Panc1 (cell line): ENCODE measurements around the gene PDE1A. TPM values are rescaled to one million over a fixed set of nuclear protein-coding genes. Genes with fewer than 3 reads are reported as not detected.
"Not testable (repeated sequence)": the region's sequence is repeated elsewhere in the genome, so short reads cannot be mapped to it uniquely, and the experiment has no call there.

Source experiments
- ATAC-seq: fragments of 200-7000 bp; cut with Tn5 transposase; 2 replicates; pipeline ENCODE4 v1.9.1; 2020; ENCODE audit warnings: mild to moderate bottlenecking, moderate library complexity
- BruUV-seq: library from RNA; stranded (reverse); fragments of 400-500 nt; replicated peaks from 2 replicates; lab custom pipeline; 2021; lab: Mats Ljungman, UMichigan
- CTCF ChIA-PET: fragments of 300-600 bp; sonication (Branson Sonifier 250); formaldehyde crosslinking; loops from one replicate; lab custom pipeline; 2022; ENCODE audit warnings: antibody characterized with exemption; lab: Charles Lee
- POLR2A ChIA-PET: fragments of 300-600 bp; sonication (Branson Sonifier 250); formaldehyde crosslinking; loops from one replicate; lab custom pipeline; 2022; ENCODE audit warnings: antibody characterized with exemption; lab: Charles Lee
- DNase-seq: peaks from one replicate; pipeline ENCODE4 v3.0.0-alpha.2; 2010; ENCODE audit warnings: low read depth, low spot score
- H3K27ac ChIP-seq: 2 replicates; pipeline ENCODE4 v1.5.1; 2011; ENCODE audit warnings: mild to moderate bottlenecking, low read length, inconsistent platforms
- H3K27me3 ChIP-seq: fragments of 200-500 bp; sonication (Bioruptor generic); 2 replicates; pipeline ENCODE4 v1.6.0; 2014; ENCODE audit warnings: low read length, inconsistent platforms; ENCODE audit not compliant: control insufficient read depth, insufficient read depth
- H3K36me3 ChIP-seq: fragments of 200-500 bp; sonication (Bioruptor generic); 2 replicates; pipeline ENCODE4 v1.5.1; 2014; ENCODE audit warnings: inconsistent platforms, mild to moderate bottlenecking, low read length, moderate library complexity; ENCODE audit not compliant: control insufficient read depth, insufficient read depth
- H3K4me1 ChIP-seq: 2 replicates; pipeline ENCODE4 v1.5.1; 2011; ENCODE audit warnings: inconsistent platforms, mild to moderate bottlenecking, low read length, moderate library complexity; ENCODE audit not compliant: control insufficient read depth, insufficient read depth
- H3K4me3 ChIP-seq, 2 experiments: 2 replicates each; pipeline ENCODE4 v1.5.1; 2011 to 2012; ENCODE audit warnings: low read depth in 2 of 2, low read length in 2 of 2, mild to moderate bottlenecking in 2 of 2, inconsistent platforms in 1 of 2, moderate library complexity in 1 of 2
- H3K9me3 ChIP-seq: fragments of 200-500 bp; sonication (Bioruptor generic); 2 replicates; pipeline ENCODE4 v1.5.1; 2014; ENCODE audit warnings: low read depth, mild to moderate bottlenecking, inconsistent platforms, low read length, moderate library complexity; ENCODE audit not compliant: control insufficient read depth, insufficient read depth
- POLR2AphosphoS5 ChIP-seq: IDR thresholded peaks from 2 replicates; pipeline ENCODE4 v1.6.1; 2012; ENCODE audit warnings: mild to moderate bottlenecking, low read depth, low read length, moderate library complexity
- SIN3A ChIP-seq: IDR thresholded peaks from 2 replicates; pipeline ENCODE4 v1.6.1; 2012; ENCODE audit warnings: low read depth, mild to moderate bottlenecking, low read length, moderate library complexity, borderline replicate concordance; ENCODE audit not compliant: insufficient read depth
- TCF7L2 ChIP-seq: IDR thresholded peaks from 2 replicates; pipeline ENCODE4 v1.6.1; 2011; ENCODE audit warnings: mild to moderate bottlenecking, low read depth, low read length, inconsistent platforms
- in situ Hi-C: cut with HindIII; loops from 2 replicates; pipeline ENCODE4 v1.10.0; 2016; ENCODE audit warnings: low sequenced_read_pairs, low pct_unique_long_range_greater_than_20kb
- intact Hi-C: fragments of 100-400 bp; cut with micrococcal nuclease; formaldehyde crosslinking; loops from one replicate; pipeline ENCODE4 v1.10.0; 2022; ENCODE audit not compliant: unreplicated experiment
- total RNA-seq: library from RNA; stranded (reverse); gene quantifications from one replicate; pipeline ENCODE4 v1.2.1, GENCODE V29; 2021; ENCODE audit not compliant: unreplicated experiment
- TF ChIP-seq, protein P1 (sequence below), 2 experiments: IDR thresholded peaks; 2 replicates each; pipeline ENCODE4 v1.6.1; 2011 to 2012; ENCODE audit warnings: low read depth in 2 of 2, control low read depth in 1 of 2, low read length in 1 of 2, mild to moderate bottlenecking in 1 of 2, moderate library complexity in 1 of 2; ENCODE audit not compliant: insufficient read depth in 1 of 2
- TF ChIP-seq, protein P2 (sequence below): fragments of 450-650 bp; IDR thresholded peaks from 2 replicates; pipeline ENCODE4 v1.5.1; 2017; ENCODE audit warnings: mild to moderate bottlenecking

The PDE1A gene
- total RNA-seq, 1 experiment from 2014 or later = 0.08 TPM

DNA sequence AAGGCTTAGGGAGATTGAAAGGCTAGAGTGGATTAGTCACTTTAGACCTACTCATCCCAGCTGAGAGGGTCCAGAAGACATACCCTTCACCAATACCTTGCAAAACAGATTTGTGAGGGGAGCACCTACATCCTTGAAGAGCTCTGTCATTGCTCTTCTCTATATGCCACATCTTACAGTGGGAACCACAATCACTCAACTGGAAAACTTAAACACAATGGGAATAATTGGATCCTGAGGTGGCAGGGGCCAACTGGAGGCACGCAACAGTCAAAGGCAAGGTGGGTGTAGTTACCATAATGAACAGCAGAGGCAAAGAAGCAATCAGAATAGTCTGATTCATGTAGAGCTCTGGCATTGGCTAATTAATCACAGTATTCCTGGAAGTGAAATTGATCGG lies 35.4 kb downstream of the PDE1A start:
- POLR2A ChIA-PET = no interaction called here
- Histone ChIP-seq H3K4me3 (no peak overlapping the region), H3K9me3 (no peaks in the 10 kb centered on the region), H3K4me1 (no peaks in the 10 kb centered on the region), H3K27ac (no peak overlapping the region), H3K36me3 (no peaks in the 10 kb centered on the region), H3K27me3 (no peaks in the 10 kb centered on the region)
- DNase-seq (no peak), ATAC-seq (no peak)
- TF ChIP-seq SIN3A (no peak), TCF7L2 (no peak), POLR2AphosphoS5 (no peak)
- TF ChIP-seq, protein P1, sequence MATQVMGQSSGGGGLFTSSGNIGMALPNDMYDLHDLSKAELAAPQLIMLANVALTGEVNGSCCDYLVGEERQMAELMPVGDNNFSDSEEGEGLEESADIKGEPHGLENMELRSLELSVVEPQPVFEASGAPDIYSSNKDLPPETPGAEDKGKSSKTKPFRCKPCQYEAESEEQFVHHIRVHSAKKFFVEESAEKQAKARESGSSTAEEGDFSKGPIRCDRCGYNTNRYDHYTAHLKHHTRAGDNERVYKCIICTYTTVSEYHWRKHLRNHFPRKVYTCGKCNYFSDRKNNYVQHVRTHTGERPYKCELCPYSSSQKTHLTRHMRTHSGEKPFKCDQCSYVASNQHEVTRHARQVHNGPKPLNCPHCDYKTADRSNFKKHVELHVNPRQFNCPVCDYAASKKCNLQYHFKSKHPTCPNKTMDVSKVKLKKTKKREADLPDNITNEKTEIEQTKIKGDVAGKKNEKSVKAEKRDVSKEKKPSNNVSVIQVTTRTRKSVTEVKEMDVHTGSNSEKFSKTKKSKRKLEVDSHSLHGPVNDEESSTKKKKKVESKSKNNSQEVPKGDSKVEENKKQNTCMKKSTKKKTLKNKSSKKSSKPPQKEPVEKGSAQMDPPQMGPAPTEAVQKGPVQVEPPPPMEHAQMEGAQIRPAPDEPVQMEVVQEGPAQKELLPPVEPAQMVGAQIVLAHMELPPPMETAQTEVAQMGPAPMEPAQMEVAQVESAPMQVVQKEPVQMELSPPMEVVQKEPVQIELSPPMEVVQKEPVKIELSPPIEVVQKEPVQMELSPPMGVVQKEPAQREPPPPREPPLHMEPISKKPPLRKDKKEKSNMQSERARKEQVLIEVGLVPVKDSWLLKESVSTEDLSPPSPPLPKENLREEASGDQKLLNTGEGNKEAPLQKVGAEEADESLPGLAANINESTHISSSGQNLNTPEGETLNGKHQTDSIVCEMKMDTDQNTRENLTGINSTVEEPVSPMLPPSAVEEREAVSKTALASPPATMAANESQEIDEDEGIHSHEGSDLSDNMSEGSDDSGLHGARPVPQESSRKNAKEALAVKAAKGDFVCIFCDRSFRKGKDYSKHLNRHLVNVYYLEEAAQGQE (IDR thresholded peaks at IDR 0.05; ENCODE audit: insufficient read depth in 1 of 2, low read depth in 2 of 2, low read length in 1 of 2) = no peak
- TF ChIP-seq, protein P2, sequence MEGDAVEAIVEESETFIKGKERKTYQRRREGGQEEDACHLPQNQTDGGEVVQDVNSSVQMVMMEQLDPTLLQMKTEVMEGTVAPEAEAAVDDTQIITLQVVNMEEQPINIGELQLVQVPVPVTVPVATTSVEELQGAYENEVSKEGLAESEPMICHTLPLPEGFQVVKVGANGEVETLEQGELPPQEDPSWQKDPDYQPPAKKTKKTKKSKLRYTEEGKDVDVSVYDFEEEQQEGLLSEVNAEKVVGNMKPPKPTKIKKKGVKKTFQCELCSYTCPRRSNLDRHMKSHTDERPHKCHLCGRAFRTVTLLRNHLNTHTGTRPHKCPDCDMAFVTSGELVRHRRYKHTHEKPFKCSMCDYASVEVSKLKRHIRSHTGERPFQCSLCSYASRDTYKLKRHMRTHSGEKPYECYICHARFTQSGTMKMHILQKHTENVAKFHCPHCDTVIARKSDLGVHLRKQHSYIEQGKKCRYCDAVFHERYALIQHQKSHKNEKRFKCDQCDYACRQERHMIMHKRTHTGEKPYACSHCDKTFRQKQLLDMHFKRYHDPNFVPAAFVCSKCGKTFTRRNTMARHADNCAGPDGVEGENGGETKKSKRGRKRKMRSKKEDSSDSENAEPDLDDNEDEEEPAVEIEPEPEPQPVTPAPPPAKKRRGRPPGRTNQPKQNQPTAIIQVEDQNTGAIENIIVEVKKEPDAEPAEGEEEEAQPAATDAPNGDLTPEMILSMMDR = no peak
- CTCF ChIA-PET = no interaction called here
- no TSS peak for BruUV-seq
- intact Hi-C loops (no loop called here), in situ Hi-C loops (no loop called here)

DNA sequence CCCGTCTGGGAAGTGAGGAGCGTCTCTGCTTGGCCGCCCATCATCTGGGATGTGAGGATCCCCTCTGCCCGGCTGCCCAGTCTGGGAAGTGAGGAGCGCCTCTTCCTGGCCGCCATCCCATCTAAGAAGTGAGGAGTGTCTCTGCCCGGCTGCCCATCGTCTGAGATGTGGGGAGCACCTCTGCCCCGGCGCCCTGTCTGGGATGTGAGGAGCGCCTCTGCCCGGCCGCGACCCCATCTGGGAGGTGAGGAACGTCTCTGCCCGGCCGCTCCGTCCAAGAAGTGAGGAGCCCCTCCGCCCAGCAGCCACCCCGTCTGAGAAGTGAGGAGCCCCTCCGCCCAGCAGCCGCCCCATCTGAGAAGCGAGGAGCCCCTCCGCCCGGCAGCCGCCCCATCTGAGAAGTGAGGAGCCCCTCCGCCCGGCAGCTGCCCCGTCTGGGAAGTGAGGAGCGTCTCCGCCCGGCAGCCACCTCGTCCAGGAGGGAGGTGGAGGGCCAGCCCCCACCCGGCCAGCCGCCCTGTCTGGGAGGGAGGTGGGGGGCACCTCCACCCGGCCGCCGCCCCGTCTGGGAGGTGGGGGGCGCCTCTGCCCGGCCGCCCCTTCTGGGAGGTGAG lies 40.5 kb downstream of the PDE1A start:
- H3K27me3 ChIP-seq, H3K9me3 ChIP-seq, H3K4me1 ChIP-seq, CTCF ChIA-PET, DNase-seq, H3K27ac ChIP-seq, intact Hi-C loops, H3K4me3 ChIP-seq, ATAC-seq, in situ Hi-C loops, H3K36me3 ChIP-seq, POLR2A ChIA-PET, BruUV-seq: not testable (repeated sequence)

DNA sequence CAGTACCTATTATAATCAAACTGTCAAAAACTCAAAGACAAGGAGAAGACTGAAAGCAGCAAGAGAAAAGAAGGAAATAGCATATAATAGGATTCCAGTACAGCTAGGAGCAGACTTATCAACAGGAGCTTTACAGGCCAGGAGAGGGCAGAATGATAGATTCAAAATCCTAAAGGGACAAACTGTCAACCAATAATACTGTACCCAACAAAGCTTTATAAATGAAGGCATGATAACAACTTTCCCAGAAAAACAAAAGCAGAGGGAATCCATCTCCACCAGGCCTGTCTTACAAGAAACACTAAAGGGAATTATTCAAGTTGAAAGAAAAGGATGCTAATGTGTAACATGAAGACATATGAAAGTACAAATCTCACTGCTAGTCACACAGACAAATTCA lies 42.0 kb downstream of the PDE1A start:
- ATAC-seq (no peak), DNase-seq (no peak)
- H3K36me3 ChIP-seq = no peaks in the 10 kb centered on the region
- TF ChIP-seq, protein P2 = no peak
- TF ChIP-seq POLR2AphosphoS5 (no peak), TCF7L2 (no peak), SIN3A (no peak)
- TF ChIP-seq, protein P1 (IDR thresholded peaks at IDR 0.05; ENCODE audit: insufficient read depth in 1 of 2, low read depth in 2 of 2, low read length in 1 of 2) = no peak
- POLR2A ChIA-PET = no interaction called here
- in situ Hi-C loops (no loop called here), intact Hi-C loops (no loop called here)
- no peak overlapping the region for H3K4me3 ChIP-seq
- no peaks in the 10 kb centered on the region for H3K9me3 ChIP-seq
- CTCF ChIA-PET = no interaction called here
- no peaks in the 10 kb centered on the region for H3K4me1 ChIP-seq
- no TSS peak for BruUV-seq
- no peaks in the 10 kb centered on the region for H3K27me3 ChIP-seq
- no peak overlapping the region for H3K27ac ChIP-seq
